Activated CD4-positive, CD25-positive, alpha-beta regulatory T cell treated with anti-CD3 and anti-CD28 coated beads, Interleukin-2, amount 50 U/mL, for 72 hours (primary cell): ENCODE results near the gene PALLD.

Source experiments
- DNase-seq: peaks from one replicate; pipeline ENCODE4 v3.0.0; 2021

Gene PALLD

DNA sequence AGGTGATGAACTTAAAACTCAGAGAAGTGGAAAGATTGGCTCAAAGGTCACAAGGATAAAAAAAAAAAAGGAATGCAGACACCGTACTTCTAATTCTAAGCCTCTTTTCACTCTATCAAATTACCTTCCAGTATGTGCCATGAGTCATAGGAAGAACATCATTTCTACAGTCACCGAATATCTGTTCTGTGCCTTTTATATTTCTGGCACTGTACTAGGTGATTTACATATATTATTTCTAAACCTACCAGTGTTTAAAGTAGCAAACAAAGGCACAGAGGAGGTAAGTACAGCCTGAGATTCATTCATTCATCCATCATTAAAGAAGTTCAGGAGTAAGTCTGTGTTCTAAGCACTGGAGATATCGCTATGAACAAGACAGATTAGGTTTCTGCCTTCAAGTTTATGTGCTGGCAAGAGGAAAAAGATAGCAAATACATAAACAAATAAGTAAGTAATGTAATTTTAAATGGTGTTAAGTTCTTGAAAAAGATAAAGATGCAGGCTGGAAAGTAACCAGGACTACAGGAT, 65.3 kb downstream of the PALLD start:
- no peak for DNase-seq

- DNase-seq: no peak
Observed at GRCh38 chr4:168564023-168564422, 67.2 kb downstream of the PALLD start.

DNA sequence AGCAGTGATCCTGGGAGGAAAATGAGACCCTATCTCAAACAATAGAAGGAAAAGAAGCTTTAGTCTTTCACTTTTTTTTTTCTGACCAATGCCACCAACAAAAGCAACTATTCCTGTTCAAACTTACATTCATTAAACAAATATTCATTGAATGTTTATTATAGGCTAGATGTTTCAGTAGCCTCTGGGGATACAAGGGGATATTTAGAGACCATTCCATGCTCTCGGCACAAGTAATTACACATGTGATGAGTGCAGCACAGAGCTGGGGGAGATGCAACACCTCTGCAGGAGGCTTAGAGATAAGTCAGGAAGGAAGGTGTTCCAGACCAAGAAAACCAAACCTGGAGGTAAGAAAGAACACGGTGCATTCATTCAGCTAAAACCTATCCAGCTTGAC, 68.3 kb downstream of the PALLD start:
- DNase-seq: no peak

DNA sequence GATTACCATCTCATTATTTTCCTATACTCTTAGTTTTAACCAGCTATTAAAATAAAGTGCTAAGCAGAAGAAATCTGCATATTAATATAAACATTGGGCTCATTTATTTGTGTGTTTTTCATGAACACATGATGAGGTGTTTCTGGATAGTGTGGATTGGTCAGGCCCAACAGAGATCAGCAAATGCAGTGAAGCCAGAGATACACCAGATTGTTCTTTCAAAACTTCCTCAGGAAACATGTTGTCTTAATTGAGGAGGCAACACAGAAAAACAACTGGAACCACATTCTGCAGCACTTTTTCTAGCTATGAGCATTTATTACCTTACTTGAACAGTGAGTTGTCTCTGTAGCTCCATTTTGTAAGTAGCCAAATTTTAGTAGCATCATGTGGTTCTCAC, 69.9 kb downstream of the PALLD start:
- no peak for DNase-seq

DNA sequence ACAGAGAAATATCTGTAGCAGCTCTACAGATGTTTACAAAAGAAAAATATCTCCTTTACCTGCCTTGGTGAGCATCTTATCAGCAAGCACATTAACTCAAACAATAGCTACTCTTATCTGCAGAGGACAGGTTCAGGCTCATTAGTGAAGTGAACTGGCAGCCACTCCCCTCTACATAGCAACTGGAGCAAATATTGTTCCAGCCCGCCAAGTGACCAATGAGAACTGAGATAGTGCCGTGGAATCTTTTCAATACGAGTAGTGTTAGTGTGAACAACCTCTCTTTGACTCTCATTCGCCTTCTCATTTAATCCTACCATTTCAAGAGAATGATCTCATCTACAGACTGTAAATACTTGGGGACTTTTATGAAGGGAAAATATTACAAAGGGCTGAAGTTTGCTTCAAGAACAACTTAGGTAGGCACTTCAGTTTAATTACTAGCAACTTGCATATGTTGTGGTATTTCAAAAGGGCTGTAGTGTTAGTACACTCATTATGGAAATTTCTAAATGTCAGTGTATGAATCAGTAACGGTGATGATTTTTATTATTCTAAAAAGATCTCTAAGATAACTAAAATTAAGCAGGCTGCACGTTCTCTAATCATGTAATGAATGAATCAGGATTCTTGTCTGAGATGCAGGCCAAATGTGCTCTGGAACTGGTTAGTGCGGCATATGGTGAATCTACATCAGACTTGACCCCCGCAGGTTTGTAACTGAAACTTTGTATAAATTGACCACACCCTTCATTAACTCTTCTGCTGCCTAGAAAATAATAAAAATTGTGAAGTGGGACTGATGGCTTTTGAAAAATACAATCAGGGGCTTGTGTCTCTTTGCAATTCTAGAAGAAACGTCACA, 72.4 kb downstream of the PALLD start:
- DNase-seq: no peak

GRCh38 chr4:168569931-168570276, 73.1 kb downstream of the PALLD start:
- no peak for DNase-seq

GRCh38 chr4:168570466-168570865, 73.6 kb downstream of the PALLD start:
- DNase-seq: no peak

GRCh38 chr4:168572002-168572401, 75.2 kb downstream of the PALLD start:
- DNase-seq: no peak

- no peak for DNase-seq
Observed at GRCh38 chr4:168573870-168574269, 77.0 kb downstream of the PALLD start.

DNA sequence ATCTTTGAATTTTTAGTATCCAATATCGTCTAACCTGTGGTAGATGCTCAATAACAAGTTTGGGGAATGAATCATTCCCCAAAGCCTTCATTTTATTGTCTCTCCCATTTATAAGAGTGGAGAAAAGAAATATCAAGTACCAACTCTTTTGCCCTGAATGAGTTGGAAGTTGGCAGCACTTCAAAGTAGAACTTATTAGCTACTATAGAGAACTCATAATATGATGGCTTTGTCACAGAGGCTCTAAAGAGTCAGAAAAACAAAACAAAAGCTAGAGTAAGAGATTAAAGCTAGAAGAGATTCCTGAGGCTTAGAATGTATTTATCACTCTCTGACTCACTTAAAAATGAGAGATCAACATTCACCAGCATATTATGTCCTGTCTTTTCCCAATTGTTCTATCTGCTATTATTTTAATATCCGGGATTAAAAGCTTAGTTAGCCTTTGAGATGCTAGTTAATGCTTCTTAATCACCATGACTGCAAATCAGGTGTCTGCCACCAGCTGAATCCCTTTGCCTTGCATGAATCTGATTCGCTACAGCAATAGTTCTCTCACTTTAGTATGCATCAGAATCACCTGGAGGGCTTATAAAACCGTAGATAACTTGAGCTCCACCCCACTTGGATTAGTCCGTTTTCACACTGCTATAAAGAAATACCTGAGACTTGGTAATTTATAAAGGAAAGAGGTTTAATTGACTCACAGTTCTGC, 77.9 kb downstream of the PALLD start:
- DNase-seq: no peak

DNA sequence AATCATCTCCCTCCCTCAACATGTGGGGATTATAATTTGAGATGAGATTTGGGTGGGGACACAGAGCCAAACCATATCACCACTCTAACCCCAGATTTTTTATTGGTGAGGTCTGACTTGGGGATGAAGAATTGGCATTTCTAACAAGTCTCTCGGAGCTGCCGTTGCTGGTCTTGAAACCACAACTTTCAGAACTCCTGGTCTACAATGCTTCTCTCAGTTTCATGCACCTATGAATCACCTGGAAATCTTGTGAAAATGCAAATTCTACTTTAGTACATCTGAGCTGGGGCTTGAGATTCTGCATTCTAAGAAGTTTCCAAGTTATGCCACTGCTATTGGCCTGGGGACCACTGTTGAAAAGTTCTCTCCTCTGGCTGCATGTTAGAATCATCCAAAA, 78.6 kb downstream of the PALLD start:
- DNase-seq: no peak

DNA sequence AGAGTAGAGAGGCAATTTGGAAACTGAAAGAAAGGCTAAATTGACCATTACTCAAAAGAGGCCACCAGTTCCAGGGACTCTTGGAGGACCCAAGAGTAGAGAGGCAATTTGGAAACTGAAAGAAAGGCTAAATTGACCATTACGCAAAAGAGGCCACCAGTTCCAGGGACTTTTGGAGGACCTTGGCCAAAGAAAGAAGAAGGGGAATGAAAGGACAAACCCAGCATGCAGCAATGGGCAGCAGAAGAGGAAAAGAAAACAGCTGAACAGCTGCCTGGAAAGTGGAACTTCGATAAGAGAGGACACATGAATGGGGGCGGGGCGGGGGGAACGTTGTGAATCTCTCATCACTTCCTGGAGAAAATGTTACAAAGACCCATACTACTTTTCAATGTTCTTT, 80.8 kb downstream of the PALLD start:
- DNase-seq: no peak

- no peak for DNase-seq
Observed at GRCh38 chr4:168580228-168580627, 83.4 kb downstream of the PALLD start.

DNA sequence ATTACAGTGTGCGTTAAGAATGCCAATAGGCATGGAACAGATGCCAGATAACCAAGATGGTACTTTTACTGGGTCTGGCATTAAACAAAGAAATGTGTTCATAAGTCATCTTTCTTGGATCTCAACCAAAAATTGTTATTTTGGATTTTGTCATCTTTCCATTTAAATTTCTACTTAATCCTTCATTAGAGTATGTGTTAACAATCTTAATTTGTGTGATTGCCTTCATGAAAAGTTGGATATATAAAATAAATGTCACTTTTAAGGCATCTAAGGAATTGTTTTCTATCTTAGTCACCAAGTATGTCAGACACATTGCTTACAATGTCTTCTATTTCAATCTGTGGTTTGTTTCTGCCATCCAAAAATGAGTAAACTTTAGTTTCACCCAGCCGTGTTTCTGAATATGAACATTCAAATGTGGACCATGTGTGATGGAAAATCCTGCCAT, 87.5 kb downstream of the PALLD start:
- DNase-seq: no peak

- DNase-seq: no peak
Observed at GRCh38 chr4:168585168-168586091, 88.6 kb downstream of the PALLD start.

GRCh38 chr4:168586926-168587325, 90.1 kb downstream of the PALLD start:
- DNase-seq: no peak

- no peak for DNase-seq
Observed at GRCh38 chr4:168587411-168588125, 90.7 kb downstream of the PALLD start.

- DNase-seq: no peak
Observed at GRCh38 chr4:168588916-168589531, 92.2 kb downstream of the PALLD start.

DNA sequence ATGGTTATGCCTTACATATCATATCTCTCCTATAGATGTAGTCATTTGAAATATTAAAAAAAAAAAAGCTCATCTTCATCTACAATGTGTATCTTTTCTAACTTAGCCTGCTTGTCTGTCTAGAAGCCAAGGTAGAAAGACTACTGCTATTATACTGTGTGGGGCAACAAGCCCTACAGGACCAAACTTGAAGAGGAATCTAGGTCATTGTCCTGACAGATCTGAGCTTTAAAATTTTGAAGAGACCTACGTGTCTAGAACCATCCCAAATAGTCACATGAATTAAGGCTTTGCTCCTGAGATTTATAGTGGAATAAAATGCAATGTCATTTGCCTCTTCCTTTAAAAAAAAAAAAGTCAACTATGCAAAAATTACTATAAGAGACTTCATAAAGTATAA, 95.8 kb downstream of the PALLD start:
- DNase-seq: no peak

GRCh38 chr4:168593399-168593798, 96.5 kb downstream of the PALLD start:
- DNase-seq: no peak

- no peak for DNase-seq
Observed at GRCh38 chr4:168594121-168594520, 97.3 kb downstream of the PALLD start.

GRCh38 chr4:168598191-168598590, 101.3 kb downstream of the PALLD start:
- DNase-seq: no peak
